Renal cortex interstitium (tissue), 11 donors: ENCODE measurements around the gene CRTC1. TPM values are rescaled to one million over a fixed set of nuclear protein-coding genes. Genes with fewer than 3 reads are reported as not detected.

Source experiments
- DNase-seq, 11 donors: peaks; one replicate each; pipeline ENCODE4 v3.0.0-alpha.2; 2013; ENCODE audit warnings: low read depth in 9 of 11, low spot score in 4 of 11; ENCODE audit errors: extremely low read depth in 1 of 11
- polyA plus RNA-seq, 3 donors: library from polyadenylated mRNA; unstranded; fragments of 120-200 nt; gene quantifications; one replicate each; pipeline ENCODE4 v1.2.1, GENCODE V29; 2013; ENCODE audit not compliant: insufficient read length in 3 of 3

CRTC1 gene
- polyA plus RNA-seq, 3 donors: 15.4 to 27.1 (median 22.7) TPM

DNA sequence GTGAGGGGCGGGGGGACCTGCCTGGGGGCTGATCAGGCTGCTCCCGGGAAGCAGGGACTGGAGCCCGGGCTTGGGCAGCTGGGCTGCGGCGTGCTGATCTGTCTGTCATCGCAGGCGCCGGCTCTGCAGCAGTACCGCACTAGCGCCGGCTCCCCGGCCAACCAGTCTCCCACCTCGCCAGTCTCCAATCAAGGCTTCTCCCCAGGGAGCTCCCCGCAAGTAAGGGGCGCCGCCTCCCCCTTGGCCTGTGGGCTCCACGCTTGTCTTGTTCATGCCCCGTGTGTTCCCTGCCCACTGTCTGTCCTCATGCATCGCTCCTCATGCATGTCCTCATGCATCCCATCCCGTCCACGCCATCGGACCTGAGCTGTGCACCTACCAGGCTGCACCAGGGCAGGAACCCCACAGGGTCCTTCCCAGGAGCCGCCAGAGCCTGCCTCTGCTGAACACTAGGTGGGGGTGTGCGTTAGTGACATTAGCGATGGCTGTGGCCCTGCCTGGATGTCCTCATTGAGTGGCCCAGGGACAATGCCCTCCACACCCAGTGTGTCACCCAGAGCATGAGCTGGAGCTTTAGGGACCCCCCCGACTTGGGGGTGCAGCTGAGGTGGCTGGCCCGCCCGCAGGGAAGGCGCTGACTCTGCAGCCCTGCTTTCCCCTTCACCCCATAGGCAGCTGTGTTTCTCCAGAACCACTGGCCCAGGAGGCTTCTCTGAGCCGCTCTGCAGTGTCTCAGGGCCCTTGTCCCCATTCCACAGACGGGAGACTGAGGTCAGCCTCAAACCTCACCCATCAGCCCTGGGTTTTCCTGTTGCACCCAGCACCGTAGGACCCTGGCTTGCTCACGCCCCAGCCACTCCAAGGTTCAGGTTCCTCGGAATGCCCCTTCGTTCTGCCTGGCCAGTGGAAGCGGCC is 88.1 kb downstream of the CRTC1 start:
- no peak for DNase-seq

DNA sequence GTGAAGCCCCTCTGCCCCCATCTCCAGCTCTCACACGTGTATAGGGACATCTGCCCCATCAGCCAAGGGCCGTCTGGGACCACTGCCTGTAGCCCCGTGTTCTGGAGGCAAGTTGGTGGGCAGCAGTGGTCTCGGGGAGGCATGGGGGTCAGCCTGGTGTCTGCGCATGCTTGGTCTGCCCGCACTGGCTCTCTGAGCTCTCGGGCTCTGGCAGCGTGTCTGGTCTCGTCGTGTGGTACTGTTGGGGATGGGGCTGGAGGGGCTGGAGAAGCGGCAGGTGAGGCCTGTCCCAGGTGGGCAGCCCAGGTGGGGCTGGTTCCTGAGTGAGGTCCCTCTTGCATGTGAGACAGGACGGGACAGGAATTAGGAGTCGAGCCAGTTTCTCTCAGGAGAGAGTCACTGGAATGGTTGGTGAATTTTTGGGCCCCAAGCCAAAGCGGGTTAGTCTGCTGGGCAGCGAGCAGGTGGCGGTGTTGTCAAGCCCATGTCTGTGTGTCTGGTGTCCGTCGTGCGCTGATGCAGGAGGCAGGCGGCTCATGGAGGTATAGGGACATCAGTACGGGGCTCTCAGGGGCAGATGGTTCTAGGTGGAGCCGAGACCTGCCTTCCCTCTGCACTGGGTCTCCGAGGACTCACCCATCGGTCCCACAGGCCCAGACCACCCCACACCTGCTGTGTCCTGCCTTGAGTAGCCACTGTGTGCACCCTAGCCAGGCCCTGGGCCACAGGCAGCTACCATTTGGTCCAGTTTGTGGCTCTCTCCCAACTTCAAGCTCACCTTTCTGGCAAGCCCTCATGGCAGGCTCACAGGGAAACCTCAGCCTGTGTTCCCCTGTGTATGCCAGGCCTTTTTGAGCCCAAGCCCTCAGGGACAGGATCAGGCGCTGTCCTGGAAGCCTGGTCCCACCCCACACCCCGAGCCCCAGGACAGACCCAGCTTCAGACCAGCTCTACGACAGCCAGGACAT is 89.4 kb downstream of the CRTC1 start:
- no peak for DNase-seq

DNA sequence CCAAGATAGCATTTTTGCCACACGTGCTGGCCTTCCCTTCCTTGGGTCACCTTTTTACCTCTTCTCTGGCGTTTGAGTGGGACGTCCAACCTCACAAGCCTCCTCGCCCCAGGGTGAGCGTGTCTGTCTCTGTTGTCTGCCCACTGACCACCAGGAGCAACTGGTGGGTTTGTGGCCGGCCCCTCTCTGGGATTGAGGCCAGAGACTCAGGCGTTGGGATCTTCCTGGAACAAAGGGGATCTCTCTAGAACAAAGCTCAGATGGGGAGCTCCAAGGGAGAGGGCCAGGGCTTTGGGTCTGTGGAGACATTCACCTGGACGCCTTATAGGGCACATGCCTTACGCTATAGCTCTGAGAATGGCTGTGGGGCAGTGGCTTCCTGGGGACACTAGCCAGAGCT is 90.2 kb downstream of the CRTC1 start:
- DNase-seq: no peak

DNA sequence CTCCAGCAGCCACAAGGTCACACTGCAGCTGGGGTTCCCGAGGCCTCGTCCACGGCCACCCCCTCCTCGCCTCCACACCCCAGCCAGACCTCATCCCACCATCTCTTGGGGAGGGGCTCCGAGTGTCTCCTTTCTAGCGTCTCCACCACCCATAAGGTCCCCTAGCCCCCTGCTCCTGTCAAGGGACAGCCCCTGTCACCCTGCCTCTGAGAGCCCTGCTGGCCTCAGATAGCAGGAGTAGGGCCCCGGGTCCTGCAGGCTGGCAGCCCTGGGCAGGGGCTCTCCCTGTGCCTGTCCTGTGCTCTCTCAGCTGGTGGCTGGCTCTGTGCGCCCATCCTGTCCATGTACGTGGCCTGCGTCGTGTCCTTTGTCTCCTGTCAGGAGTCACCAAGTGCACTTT is 90.6 kb downstream of the CRTC1 start:
- no peak for DNase-seq

DNA sequence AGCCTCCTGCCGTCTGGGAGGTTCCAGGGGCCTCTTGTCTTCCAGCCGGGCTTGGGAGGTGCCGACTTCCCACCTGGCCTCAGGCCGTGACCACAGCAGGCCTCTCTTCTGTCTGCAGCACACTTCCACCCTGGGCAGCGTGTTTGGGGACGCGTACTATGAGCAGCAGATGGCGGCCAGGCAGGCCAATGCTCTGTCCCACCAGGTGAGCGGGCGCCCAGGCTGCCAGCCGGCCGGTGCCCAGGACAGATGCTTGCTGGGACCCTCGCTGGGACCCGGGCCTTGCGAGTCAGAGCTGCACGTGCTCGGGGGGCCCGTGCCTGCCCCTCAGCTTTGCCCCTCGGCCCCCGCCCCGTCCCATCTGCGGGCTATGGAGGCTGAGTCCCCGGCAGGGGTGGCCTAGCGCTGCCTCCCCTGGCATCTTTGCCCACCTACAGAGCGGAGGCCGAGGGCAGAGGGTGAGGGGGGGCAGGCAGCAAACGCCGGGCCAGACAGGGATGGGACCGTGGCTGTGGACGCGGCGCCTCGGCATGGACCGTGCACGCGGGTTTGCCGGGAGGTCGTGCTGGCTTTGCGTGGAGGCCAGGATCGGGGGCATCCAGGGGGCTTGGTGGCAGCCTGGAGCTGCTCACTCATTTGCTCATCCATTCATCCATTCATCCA is 91.4 kb downstream of the CRTC1 start:
- DNase-seq: no peak

DNA sequence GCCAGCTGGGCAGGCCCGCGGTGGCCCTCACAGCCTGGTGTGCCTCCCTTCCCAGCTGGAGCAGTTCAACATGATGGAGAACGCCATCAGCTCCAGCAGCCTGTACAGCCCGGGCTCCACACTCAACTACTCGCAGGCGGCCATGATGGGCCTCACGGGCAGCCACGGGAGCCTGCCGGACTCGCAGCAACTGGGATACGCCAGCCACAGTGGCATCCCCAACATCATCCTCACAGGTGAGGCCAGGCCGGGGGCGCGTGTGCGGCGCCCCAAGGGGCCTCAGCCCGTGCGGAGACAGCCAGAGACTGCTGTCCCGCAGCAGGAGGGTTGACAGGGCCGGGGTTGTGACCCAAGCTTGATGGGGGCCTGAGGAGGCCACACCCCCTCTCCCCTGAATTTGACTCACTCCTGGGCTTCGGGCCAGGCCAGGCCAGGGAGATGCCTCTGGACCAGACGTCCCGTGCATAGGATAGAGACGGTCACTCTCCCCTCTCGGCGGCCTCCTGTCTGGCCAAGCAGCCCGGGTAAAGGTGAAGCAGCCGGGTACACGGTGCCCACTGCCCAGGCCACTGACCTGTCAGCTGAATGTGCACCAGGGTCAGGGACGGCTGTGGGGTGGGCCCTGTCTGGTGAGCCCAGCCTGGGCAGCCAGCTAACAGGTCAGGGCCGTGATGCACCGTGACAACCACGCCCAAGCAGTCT is 92.3 kb downstream of the CRTC1 start:
- DNase-seq: no peak

DNA sequence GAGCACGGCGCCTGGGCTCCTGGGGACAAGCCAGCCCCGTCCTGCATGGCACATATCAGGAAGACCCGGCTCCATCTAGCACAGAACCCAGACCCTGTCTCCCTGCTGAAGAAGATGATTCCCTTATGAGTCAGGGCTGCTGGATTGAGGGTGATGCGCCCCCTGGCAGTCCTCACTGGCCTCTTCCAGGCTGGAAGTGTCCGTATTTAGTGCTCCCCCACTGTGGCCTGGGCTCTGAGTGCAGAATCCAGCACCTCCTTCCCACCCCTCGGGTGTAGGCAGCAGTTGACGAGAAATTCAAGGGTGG is 92.8 kb downstream of the CRTC1 start:
- no peak for DNase-seq

DNA sequence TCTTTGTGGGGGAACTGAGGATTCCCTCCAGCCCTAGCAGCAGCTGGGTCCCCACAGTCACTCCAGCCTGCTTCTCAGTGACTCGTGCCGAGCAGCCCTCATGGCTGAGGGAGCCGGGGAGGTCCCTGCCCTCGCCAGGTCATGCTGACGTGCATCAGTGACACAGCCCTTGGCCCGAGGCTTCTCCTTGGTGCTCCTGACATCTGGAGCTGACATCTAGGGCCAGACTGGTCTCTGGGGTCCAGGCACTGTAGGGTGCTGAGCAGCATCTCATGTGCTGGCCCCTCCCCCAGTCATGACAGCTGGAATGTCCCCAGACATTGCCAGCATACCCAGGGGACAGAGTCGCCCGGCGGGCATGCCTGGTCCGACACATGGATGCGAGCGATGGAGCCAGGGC is 93.3 kb downstream of the CRTC1 start:
- no peak for DNase-seq

DNA sequence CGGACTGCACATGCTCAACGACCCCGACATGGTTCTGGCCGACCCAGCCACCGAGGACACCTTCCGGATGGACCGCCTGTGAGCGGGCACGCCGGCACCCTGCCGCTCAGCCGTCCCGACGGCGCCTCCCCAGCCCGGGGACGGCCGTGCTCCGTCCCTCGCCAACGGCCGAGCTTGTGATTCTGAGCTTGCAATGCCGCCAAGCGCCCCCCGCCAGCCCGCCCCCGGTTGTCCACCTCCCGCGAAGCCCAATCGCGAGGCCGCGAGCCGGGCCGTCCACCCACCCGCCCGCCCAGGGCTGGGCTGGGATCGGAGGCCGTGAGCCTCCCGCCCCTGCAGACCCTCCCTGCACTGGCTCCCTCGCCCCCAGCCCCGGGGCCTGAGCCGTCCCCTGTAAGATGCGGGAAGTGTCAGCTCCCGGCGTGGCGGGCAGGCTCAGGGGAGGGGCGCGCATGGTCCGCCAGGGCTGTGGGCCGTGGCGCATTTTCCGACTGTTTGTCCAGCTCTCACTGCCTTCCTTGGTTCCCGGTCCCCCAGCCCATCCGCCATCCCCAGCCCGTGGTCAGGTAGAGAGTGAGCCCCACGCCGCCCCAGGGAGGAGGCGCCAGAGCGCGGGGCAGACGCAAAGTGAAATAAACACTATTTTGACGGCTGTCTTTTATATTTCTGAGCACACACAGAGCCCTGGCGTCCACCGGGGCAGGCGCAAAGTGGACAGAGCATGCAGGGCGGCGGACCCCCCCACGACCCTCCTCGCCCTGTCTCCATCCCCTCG is 94.0 kb downstream of the CRTC1 start:
- DNase-seq: no peak

DNA sequence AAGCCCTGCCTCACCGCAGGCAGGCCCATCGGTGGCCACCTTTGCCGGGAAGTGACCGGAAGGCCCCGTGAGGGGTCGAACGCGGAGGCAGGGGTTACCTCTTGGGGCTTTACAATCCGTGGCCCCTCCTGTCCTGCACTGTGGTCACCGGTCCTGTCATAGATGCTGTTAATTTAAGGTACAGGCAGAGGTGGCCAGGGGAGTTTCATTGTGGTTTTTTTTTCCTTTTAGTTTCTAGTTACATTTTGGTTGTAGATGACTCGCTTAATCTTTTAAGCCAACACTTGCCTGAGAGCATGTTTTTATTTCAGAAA is 94.6 kb downstream of the CRTC1 start:
- DNase-seq: no peak

DNA sequence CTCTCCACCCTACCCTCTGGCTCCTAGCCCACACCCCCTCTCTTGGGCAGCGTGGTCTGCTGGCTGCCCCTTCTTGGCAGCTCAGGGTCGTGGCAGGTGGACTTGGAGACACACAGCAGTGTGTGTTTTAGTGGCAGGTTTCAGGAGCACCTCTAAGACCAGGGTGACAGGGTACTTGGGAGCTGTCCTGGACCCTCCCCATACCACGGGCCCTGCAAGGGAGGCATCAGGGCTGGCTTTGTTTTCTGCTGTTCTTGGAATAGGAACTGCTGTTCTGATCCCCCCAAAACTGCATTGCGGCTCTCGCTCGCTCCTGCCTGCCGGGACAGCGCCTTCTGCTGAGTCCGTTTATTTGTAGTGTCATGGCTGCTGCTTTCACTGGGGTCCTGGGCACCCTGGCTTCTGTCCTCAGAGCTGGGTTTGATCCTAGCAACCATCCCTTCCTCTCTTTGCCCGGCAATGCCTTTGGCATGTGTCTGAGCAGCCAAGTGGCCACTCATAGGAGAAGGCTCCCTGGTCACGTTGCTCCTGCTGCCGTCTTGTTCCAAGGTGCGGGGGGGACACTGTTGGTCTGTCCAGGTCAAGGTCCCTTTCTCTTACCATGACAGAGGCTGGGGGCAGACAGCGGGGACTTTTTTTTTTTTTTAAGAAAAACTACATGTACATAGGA is 95.5 kb downstream of the CRTC1 start:
- no peak for DNase-seq

DNA sequence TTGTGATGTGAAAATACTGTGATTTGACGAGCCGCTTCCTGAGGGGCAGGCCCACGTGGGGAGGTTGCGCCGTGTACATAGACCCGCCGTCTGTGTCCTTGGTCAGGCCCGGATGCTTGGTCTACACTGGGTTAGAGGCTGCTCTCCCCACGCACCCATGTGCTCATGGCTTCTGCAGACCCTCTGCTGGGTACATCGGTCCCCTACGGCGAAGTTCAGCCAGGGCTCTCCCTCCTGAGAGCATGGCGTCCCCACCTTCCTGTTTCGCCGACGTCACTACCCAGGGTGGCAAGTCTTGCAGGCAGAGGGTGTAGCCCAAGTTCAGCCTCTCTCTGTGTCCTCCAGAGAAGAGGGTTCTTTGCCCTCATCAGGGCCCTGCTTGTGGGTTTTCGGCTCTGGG is 96.6 kb downstream of the CRTC1 start:
- no peak for DNase-seq

DNA sequence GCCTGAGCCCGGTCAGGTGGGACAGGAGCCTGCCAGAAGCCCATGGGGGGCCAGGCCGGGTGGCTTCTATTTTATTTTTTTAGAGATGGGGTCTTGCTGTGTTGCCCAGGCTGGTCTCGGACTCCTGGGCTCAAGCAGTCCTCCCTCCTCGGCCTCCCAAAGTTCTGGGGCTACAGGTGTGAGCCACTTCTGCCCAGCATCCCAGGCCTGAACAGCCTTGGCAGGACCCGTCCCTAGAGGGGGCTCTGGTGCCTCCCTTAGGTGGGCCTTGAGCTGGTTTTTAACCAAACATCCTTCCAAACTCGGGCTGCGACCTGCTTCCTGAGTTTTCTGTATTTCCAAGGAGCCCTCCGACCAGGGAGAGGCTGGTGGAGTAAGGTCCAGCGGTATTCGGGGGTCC is 97.2 kb downstream of the CRTC1 start:
- DNase-seq: no peak

DNA sequence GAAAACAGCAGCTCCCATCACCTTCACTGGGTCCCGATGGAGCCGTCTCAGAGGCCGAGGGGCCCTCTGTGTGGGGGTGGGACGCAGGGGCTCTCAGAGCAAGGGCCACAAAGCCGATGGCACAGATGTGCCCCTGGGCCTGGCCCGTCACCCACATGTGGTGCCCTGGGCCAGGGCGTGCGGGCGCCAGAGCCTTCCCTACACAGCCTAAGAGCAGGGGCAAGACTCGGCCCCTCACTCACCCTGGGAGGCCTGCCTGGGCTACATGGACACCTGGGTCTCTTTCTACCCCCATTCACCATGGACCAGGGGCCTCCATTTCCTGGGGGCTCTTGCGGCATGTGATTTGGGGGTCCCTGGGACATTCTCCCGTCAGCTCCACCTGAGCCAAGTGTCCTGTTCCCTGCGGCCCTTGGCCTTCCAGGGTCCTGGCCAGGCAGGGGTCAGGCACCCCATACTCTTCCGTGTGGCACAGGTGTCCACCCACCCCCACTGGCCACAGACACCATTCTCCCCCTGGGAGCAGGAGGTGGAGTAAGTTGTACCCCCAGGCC is 97.6 kb downstream of the CRTC1 start:
- no peak for DNase-seq

DNA sequence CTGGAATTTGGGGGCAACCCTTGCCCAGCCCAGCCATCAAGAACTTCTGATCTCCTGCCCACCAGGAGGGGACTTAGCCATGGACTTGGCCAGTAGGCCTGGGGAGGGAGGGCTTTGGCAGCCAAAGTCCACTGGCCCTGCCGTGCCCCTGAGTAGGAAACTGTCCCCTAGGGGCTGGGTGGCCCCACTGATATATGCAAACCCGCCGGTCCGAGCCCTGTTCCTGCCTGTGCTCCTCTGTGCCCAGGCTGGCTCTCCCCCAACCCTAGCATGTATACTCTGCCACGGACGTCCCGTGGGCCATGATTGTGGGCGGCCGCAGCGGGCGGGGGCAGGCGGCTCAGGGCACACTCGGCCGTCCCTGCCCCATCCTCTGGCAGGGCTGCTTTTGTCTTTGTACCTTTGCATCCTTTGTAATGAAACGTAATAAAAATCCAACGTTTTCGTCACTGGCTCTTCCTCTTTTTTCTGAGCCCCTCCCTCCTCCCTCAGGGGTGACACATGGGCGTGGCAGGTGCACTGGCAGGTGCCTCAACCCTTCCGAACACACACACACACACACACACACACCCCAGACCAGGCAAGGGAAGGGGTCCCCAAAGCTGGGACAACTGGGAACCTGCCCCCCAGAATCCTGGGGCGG is 98.5 kb downstream of the CRTC1 start:
- no peak for DNase-seq

DNA sequence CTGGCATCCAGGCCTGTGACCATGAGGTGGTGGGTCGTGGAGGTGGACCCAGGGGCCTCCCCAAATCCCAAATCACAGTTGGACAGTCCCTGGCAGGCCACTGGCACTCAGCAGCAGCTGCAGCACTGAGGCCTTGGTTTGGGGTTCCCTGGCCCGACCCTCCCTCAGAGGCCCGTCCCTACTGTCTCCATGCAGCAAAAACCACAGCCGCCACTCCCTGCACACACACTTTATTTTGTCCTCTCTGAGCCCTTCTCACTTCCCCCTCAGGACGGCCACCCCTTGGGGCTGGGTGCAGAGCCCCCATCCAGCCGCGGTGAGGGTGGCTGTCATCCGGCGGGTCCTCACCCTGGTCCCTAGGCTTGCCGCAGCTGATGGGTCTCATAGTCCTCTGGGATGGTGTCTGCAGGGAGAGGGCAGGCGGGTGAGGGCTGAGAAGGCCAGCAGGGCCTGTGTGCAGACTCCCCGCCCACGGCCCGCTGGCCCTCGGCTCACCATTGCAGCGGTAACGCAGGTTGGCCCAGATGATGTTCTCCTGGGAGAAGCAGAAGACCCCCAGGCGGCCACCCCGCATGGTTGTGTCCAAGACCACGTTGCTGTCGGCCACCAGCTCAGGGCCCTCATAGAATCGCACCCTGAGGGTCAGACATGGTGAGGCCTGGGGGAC is 99.2 kb downstream of the CRTC1 start:
- DNase-seq: no peak
